GM23338 (cell line): ENCODE measurements around the gene IGSF10. TPM values are rescaled to one million over a fixed set of nuclear protein-coding genes. Genes with fewer than 3 reads are reported as not detected.

ENCODE experiments used
- ATAC-seq: fragments of 200-7000 bp; cut with Tn5 transposase; 3 replicates; pipeline ENCODE4 v1.9.1; 2020
- DNase-seq: peaks from one replicate; pipeline ENCODE4 v3.0.0-alpha.2; 2015; ENCODE audit warnings: low spot score
- H2AFZ ChIP-seq: fragments of 200-600 bp; sonication (generic); 2 replicates; pipeline ENCODE4 v1.8.0; 2016; ENCODE audit warnings: antibody characterized with exemption, mild to moderate bottlenecking, moderate library complexity
- H3F3A ChIP-seq: fragments of 200-600 bp; sonication (generic); replicated peaks from 2 replicates; pipeline ENCODE4 v1.8.0; 2017; ENCODE audit warnings: antibody characterized with exemption, mixed run types, low read depth
- H3K27ac ChIP-seq: fragments of 200-600 bp; sonication (generic); 2 replicates; pipeline ENCODE4 v1.6.1; 2016; ENCODE audit warnings: low read depth
- H3K27me3 ChIP-seq: fragments of 200-600 bp; sonication (generic); 2 replicates; pipeline ENCODE4 v1.8.0; 2016; ENCODE audit warnings: mild to moderate bottlenecking, mixed run types, moderate library complexity; ENCODE audit not compliant: insufficient read depth
- H3K36me3 ChIP-seq: fragments of 200-600 bp; sonication (generic); 2 replicates; pipeline ENCODE4 v1.8.0; 2016; ENCODE audit warnings: mild to moderate bottlenecking; ENCODE audit not compliant: insufficient read depth
- H3K4me1 ChIP-seq: fragments of 200-600 bp; sonication (generic); 2 replicates; pipeline ENCODE4 v1.8.0; 2016; ENCODE audit warnings: mild to moderate bottlenecking, moderate library complexity; ENCODE audit not compliant: insufficient read depth
- H3K4me2 ChIP-seq: fragments of 200-600 bp; sonication (generic); 2 replicates; pipeline ENCODE4 v1.7.1; 2017; ENCODE audit warnings: mixed run types
- H3K4me3 ChIP-seq: fragments of 200-600 bp; sonication (generic); 2 replicates; pipeline ENCODE4 v1.6.1; 2016; ENCODE audit warnings: mixed run types
- H3K79me2 ChIP-seq: fragments of 200-600 bp; sonication (generic); replicated peaks from 2 replicates; pipeline ENCODE4 v1.8.0; 2017; ENCODE audit warnings: mild to moderate bottlenecking; ENCODE audit not compliant: insufficient read depth
- H3K9me2 ChIP-seq: fragments of 200-600 bp; sonication (generic); 2 replicates; pipeline ENCODE4 v1.8.0; 2017; ENCODE audit not compliant: insufficient read depth
- H4K20me1 ChIP-seq: fragments of 200-600 bp; sonication (generic); replicated peaks from 2 replicates; pipeline ENCODE4 v1.8.0; 2017; ENCODE audit warnings: mild to moderate bottlenecking; ENCODE audit not compliant: insufficient read depth
- H3K27ac Mint-ChIP-seq: 2 replicates; pipeline ENCODE4 v1.8.0; 2020; ENCODE audit warnings: inconsistent platforms, mild to moderate bottlenecking, moderate library complexity, mixed read lengths
- H3K27me3 Mint-ChIP-seq: 3 replicates; pipeline ENCODE4 v1.8.0; 2022; ENCODE audit warnings: low read depth, mild to moderate bottlenecking, moderate library complexity, mixed read lengths, inconsistent platforms; ENCODE audit not compliant: insufficient read depth, poor library complexity
- H3K36me3 Mint-ChIP-seq: 3 replicates; pipeline ENCODE4 v1.8.0; 2021; ENCODE audit warnings: low read depth, mild to moderate bottlenecking, inconsistent platforms, moderate library complexity, mixed read lengths
- H3K4me1 Mint-ChIP-seq: 3 replicates; pipeline ENCODE4 v1.8.0; 2020; ENCODE audit warnings: mild to moderate bottlenecking, inconsistent platforms, mixed read lengths
- H3K4me3 Mint-ChIP-seq: 3 replicates; pipeline ENCODE4 v1.8.0; 2021; ENCODE audit warnings: moderate library complexity, mild to moderate bottlenecking, inconsistent platforms, mixed read lengths
- H3K9me3 Mint-ChIP-seq: 3 replicates; pipeline ENCODE4 v1.8.0; 2020; ENCODE audit warnings: moderate library complexity, mild to moderate bottlenecking, inconsistent platforms, mixed read lengths
- CREB1 ChIP-seq: fragments of 250-450 bp; sonication (Bioruptor Pico); IDR thresholded peaks from 2 replicates; pipeline ENCODE4 v1.5.0; 2020; ENCODE audit warnings: low read depth, mild to moderate bottlenecking, moderate library complexity
- ETS1 ChIP-seq: IDR thresholded peaks from 2 replicates; pipeline ENCODE4 v1.6.1; 2016; ENCODE audit warnings: antibody characterized with exemption
- EZH2 ChIP-seq: fragments of 200-600 bp; sonication (generic); IDR thresholded peaks from one replicate; pipeline ENCODE4 v1.8.0; 2017; ENCODE audit warnings: antibody characterized with exemption, mild to moderate bottlenecking, low read depth; ENCODE audit not compliant: unreplicated experiment
- EZH2phosphoT487 ChIP-seq: fragments of 200-600 bp; sonication (generic); IDR thresholded peaks from one replicate; pipeline ENCODE4 v1.8.1; 2018; ENCODE audit warnings: antibody characterized with exemption; ENCODE audit not compliant: unreplicated experiment
- JUNB ChIP-seq: IDR thresholded peaks from one replicate; pipeline ENCODE4 v1.6.1; 2016; ENCODE audit warnings: antibody characterized with exemption; ENCODE audit not compliant: unreplicated experiment
- NANOG ChIP-seq: IDR thresholded peaks from 2 replicates; pipeline ENCODE4 v1.6.1; 2016; ENCODE audit warnings: antibody characterized with exemption, borderline replicate concordance
- STAT1 ChIP-seq: IDR thresholded peaks from one replicate; pipeline ENCODE4 v1.6.1; 2016; ENCODE audit warnings: antibody characterized with exemption; ENCODE audit not compliant: unreplicated experiment
- ZNF114 ChIP-seq: fragments of 250-450 bp; sonication (Bioruptor Pico); IDR thresholded peaks from 2 replicates; pipeline ENCODE4 v1.5.0; 2020; ENCODE audit warnings: mild to moderate bottlenecking, moderate library complexity
- ZNF331 ChIP-seq: fragments of 250-450 bp; sonication (Bioruptor Pico); IDR thresholded peaks from 2 replicates; pipeline ENCODE4 v1.5.0; 2020; ENCODE audit warnings: low read depth, mild to moderate bottlenecking, moderate library complexity
- polyA plus RNA-seq: library from polyadenylated mRNA; unstranded; fragments of >200 nt; fragmentation: Nextera tagmentation; extraction: Ambion mirVana; gene quantifications from 2 replicates; pipeline ENCODE4 v1.2.1, GENCODE V29; 2016
- total RNA-seq: library from RNA; depleted of rRNA; stranded (reverse); fragments of >200 nt; shearing (Covaris generic); gene quantifications from 2 replicates; pipeline ENCODE4 v1.2.3, GENCODE V29; 2014
- TF ChIP-seq, protein P1 (sequence below), 2 experiments: fragments of 200-600 bp in 1 of 2; sonication (generic) in 1 of 2; conservative IDR thresholded peaks; 2 replicates each; pipeline versions ENCODE4 v1.5.1 to v1.6.1; 2016 to 2017; ENCODE audit warnings: antibody characterized with exemption in 2 of 2, low read depth in 2 of 2, mild to moderate bottlenecking in 2 of 2, moderate library complexity in 1 of 2
- TF ChIP-seq, protein P2 (sequence below): IDR thresholded peaks from one replicate; pipeline ENCODE4 v1.6.1; 2018; ENCODE audit warnings: antibody characterized with exemption; ENCODE audit not compliant: unreplicated experiment

IGSF10 gene
- total and polyA plus RNA-seq, 2 experiments from 2014 or later: 0.50 to 0.94 TPM

- TF ChIP-seq ETS1: no peak
- TF ChIP-seq EZH2phosphoT487: no peak
- TF ChIP-seq, protein P1, sequence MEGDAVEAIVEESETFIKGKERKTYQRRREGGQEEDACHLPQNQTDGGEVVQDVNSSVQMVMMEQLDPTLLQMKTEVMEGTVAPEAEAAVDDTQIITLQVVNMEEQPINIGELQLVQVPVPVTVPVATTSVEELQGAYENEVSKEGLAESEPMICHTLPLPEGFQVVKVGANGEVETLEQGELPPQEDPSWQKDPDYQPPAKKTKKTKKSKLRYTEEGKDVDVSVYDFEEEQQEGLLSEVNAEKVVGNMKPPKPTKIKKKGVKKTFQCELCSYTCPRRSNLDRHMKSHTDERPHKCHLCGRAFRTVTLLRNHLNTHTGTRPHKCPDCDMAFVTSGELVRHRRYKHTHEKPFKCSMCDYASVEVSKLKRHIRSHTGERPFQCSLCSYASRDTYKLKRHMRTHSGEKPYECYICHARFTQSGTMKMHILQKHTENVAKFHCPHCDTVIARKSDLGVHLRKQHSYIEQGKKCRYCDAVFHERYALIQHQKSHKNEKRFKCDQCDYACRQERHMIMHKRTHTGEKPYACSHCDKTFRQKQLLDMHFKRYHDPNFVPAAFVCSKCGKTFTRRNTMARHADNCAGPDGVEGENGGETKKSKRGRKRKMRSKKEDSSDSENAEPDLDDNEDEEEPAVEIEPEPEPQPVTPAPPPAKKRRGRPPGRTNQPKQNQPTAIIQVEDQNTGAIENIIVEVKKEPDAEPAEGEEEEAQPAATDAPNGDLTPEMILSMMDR (conservative IDR thresholded peaks at IDR 0.05; ENCODE audit: low read depth in 2 of 2): no peak
- no peak for TF ChIP-seq ZNF331
- TF ChIP-seq NANOG: no peak
- TF ChIP-seq ZNF114 (CRISPR knock-in tag): no peak
- TF ChIP-seq CREB1 (CRISPR knock-in tag): no peak
- TF ChIP-seq EZH2: no peak
Observed at GRCh38 chr3:151462991-151463390, 2.1 kb upstream of the IGSF10 start (continued).

DNA sequence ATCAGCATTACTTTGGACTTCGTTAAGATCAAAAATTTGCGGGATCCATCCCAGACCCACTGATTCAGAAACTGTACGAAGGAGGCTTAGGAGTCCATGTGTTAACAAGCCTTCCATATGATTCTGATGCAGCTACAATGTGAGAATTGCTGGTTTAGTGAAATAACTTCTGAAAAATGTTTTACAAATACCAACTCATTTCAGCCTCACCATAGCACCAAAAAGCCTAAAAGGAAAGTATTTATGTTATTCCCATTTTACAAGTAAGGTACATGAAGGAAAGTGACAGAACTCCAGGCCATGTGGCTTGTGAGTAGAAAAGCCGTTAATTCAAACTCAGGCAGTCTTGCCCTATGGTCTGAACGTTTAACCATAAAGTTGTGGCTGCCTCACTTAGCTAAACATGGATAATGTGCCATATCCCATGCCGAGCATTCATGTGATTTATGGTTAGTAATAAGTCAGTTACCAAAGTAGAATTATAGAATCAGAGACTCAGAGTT lies 1.5 kb upstream of the IGSF10 start:
- H3K4me3 Mint-ChIP-seq: no peak overlapping the region
- H3K4me1 ChIP-seq: peaks cover 7% of the 10 kb centered on the region; the same call in 1 of the 2 replicates
- H3K27me3 ChIP-seq: no peaks in the 10 kb centered on the region
- no peaks in the 10 kb centered on the region for H3K9me3 Mint-ChIP-seq
- no peak overlapping the region for H3K4me3 ChIP-seq
- H2AFZ ChIP-seq: no peak overlapping the region
- H3K36me3 ChIP-seq: no peaks in the 10 kb centered on the region
- no peaks in the 10 kb centered on the region for H3F3A ChIP-seq
- H3K36me3 Mint-ChIP-seq: no peaks in the 10 kb centered on the region
- peaks cover under 1% of the 10 kb centered on the region for H3K27me3 Mint-ChIP-seq
- no peak for DNase-seq
- peaks cover 3% of the 10 kb centered on the region for H3K4me1 Mint-ChIP-seq
- H4K20me1 ChIP-seq: no peaks in the 10 kb centered on the region
- no peak for ATAC-seq
- H3K9me2 ChIP-seq: no peaks in the 10 kb centered on the region
- no peak overlapping the region for H3K4me2 ChIP-seq
- no peak overlapping the region for H3K27ac ChIP-seq
- H3K79me2 ChIP-seq: no peaks in the 10 kb centered on the region
- no peak overlapping the region for H3K27ac Mint-ChIP-seq
- TF ChIP-seq ZNF331: no peak
- no peak for TF ChIP-seq EZH2
- no peak for TF ChIP-seq STAT1
- TF ChIP-seq EZH2phosphoT487: no peak
- TF ChIP-seq ZNF114 (CRISPR knock-in tag): no peak
- TF ChIP-seq, protein P1 (conservative IDR thresholded peaks at IDR 0.05; ENCODE audit: low read depth in 2 of 2): no peak
- TF ChIP-seq JUNB: no peak
- no peak for TF ChIP-seq ETS1
- TF ChIP-seq, protein P2, sequence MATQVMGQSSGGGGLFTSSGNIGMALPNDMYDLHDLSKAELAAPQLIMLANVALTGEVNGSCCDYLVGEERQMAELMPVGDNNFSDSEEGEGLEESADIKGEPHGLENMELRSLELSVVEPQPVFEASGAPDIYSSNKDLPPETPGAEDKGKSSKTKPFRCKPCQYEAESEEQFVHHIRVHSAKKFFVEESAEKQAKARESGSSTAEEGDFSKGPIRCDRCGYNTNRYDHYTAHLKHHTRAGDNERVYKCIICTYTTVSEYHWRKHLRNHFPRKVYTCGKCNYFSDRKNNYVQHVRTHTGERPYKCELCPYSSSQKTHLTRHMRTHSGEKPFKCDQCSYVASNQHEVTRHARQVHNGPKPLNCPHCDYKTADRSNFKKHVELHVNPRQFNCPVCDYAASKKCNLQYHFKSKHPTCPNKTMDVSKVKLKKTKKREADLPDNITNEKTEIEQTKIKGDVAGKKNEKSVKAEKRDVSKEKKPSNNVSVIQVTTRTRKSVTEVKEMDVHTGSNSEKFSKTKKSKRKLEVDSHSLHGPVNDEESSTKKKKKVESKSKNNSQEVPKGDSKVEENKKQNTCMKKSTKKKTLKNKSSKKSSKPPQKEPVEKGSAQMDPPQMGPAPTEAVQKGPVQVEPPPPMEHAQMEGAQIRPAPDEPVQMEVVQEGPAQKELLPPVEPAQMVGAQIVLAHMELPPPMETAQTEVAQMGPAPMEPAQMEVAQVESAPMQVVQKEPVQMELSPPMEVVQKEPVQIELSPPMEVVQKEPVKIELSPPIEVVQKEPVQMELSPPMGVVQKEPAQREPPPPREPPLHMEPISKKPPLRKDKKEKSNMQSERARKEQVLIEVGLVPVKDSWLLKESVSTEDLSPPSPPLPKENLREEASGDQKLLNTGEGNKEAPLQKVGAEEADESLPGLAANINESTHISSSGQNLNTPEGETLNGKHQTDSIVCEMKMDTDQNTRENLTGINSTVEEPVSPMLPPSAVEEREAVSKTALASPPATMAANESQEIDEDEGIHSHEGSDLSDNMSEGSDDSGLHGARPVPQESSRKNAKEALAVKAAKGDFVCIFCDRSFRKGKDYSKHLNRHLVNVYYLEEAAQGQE: no peak
